HCT116 (cell line): Measurements from ENCODE around the gene LAMB4. TPM values are rescaled to one million over a fixed set of nuclear protein-coding genes. Genes with fewer than 3 reads are reported as not detected.

Source experiments
- ATAC-seq: fragments of 200-7000 bp; cut with Tn5 transposase; 2 replicates; pipeline ENCODE4 v1.9.1; 2020; ENCODE audit warnings: mild to moderate bottlenecking, moderate library complexity
- BruUV-seq: library from RNA; stranded (reverse); fragments of 400-500 nt; replicated peaks from 2 replicates; lab custom pipeline; 2021; lab: Mats Ljungman, UMichigan
- CTCF ChIA-PET: fragments of 300-600 bp; sonication (Branson Sonifier 250); formaldehyde crosslinking; loops from one replicate; lab custom pipeline; 2021; ENCODE audit warnings: antibody characterized with exemption; lab: Charles Lee
- POLR2A ChIA-PET: fragments of 300-600, 350-600 bp; sonication (Branson Sonifier 250); formaldehyde crosslinking; loops from one replicate; lab custom pipeline; 2021; ENCODE audit warnings: antibody characterized with exemption; lab: Charles Lee
- RAD21 ChIA-PET, 2 experiments: fragments of 300-600 bp; sonication (Branson Sonifier 250); formaldehyde crosslinking; loops; one replicate each; lab custom pipeline; 2023; ENCODE audit warnings: low total read pairs in 2 of 2; ENCODE audit not compliant: uncharacterized antibody in 2 of 2, unreplicated experiment in 2 of 2, low non-redundant PET in 1 of 2; lab: Charles Lee
- DNase-seq: peaks from one replicate; pipeline ENCODE4 v3.0.0-alpha.2; 2010; ENCODE audit warnings: low read depth, low spot score
- H2AFZ ChIP-seq: fragments of 200-600 bp; shearing (Covaris generic), sonication (generic); 2 replicates; pipeline ENCODE4 v1.6.1; 2017; ENCODE audit warnings: low read depth, mixed run types, mixed read lengths, antibody characterized with exemption, low read length; ENCODE audit not compliant: poor library complexity, severe bottlenecking
- H3K27ac ChIP-seq: 2 replicates; pipeline ENCODE4 v1.5.1; 2012; ENCODE audit warnings: low read depth, low read length
- H3K27me3 ChIP-seq: fragments of 200-600 bp; sonication (generic); 2 replicates; pipeline ENCODE4 v1.6.1; 2016; ENCODE audit warnings: mixed run types, low read length, mixed read lengths; ENCODE audit not compliant: insufficient read depth
- H3K36me3 ChIP-seq, 2 experiments: fragments of 200-500 bp in 1 of 2; fragments of 200-600 bp in 1 of 2; sonication (Bioruptor generic) in 1 of 2; sonication (generic) in 1 of 2; 2 replicates each; pipeline versions ENCODE4 v1.5.1 to v1.6.1; 2014 to 2016; ENCODE audit warnings: low read length in 2 of 2, inconsistent platforms in 1 of 2, mixed read lengths in 1 of 2, mixed run types in 1 of 2; ENCODE audit not compliant: insufficient read depth in 2 of 2, control insufficient read depth in 1 of 2
- H3K4me1 ChIP-seq, 2 experiments: fragments of 200-600 bp in 1 of 2; sonication (generic) in 1 of 2; 2 replicates each; pipeline versions ENCODE4 v1.5.1 to v1.6.1; 2012 to 2017; ENCODE audit warnings: low read length in 2 of 2, inconsistent platforms in 1 of 2, mild to moderate bottlenecking in 1 of 2, mixed read lengths in 1 of 2, mixed run types in 1 of 2, moderate library complexity in 1 of 2; ENCODE audit not compliant: insufficient read depth in 2 of 2, control insufficient read depth in 1 of 2
- H3K4me2 ChIP-seq: fragments of 200-600 bp; sonication (generic); 2 replicates; pipeline ENCODE4 v1.6.1; 2017; ENCODE audit warnings: mixed run types, low read length, mixed read lengths
- H3K4me3 ChIP-seq, 2 experiments: fragments of 200-600 bp in 1 of 2; sonication (generic) in 1 of 2; replicated peaks in 1 of 2; 2 replicates each; pipeline ENCODE4 v1.5.1; 2011 to 2016; ENCODE audit warnings: low read length in 2 of 2, control low read depth in 1 of 2, low read depth in 1 of 2, mild to moderate bottlenecking in 1 of 2, mixed read lengths in 1 of 2, mixed run types in 1 of 2
- H3K79me2 ChIP-seq: fragments of 200-600 bp; sonication (generic); 2 replicates; pipeline ENCODE4 v1.6.1; 2017; ENCODE audit warnings: mild to moderate bottlenecking, mixed run types, low read length, moderate library complexity, mixed read lengths; ENCODE audit not compliant: insufficient read depth
- H3K9ac ChIP-seq: fragments of 200-600 bp; sonication (generic); 2 replicates; pipeline ENCODE4 v1.6.1; 2016; ENCODE audit warnings: low read length, mixed read lengths
- H3K9me2 ChIP-seq: fragments of 200-600 bp; sonication (generic), shearing (Covaris generic); 2 replicates; pipeline ENCODE4 v1.6.1; 2017; ENCODE audit warnings: mixed run types, mild to moderate bottlenecking, moderate library complexity; ENCODE audit not compliant: insufficient read depth
- H3K9me3 ChIP-seq, 2 experiments: fragments of 200-500 bp in 1 of 2; fragments of 200-600 bp in 1 of 2; sonication (Bioruptor generic) in 1 of 2; sonication (generic) in 1 of 2; 2 replicates each; pipeline ENCODE4 v1.6.1; 2014 to 2017; ENCODE audit warnings: low read length in 2 of 2, mixed read lengths in 2 of 2, inconsistent platforms in 1 of 2, low read depth in 1 of 2, mild to moderate bottlenecking in 1 of 2, mixed run types in 1 of 2, moderate library complexity in 1 of 2; ENCODE audit not compliant: control insufficient read depth in 1 of 2, insufficient read depth in 1 of 2
- H4K20me1 ChIP-seq: fragments of 200-600 bp; sonication (generic), shearing (Covaris generic); 2 replicates; pipeline ENCODE4 v1.6.1; 2017; ENCODE audit warnings: mixed run types, mild to moderate bottlenecking, moderate library complexity; ENCODE audit not compliant: insufficient read depth
- CTCF ChIP-seq, 3 experiments: fragments of 200-600 bp in 1 of 3; sonication (generic) in 1 of 3; IDR thresholded peaks in 2 of 3; conservative IDR thresholded peaks in 1 of 3; 2 replicates each; pipeline ENCODE4 v1.5.1; 2012 to 2017; ENCODE audit warnings: low read depth in 2 of 3, low read length in 2 of 3, antibody characterized with exemption in 1 of 3, borderline replicate concordance in 1 of 3, control low read depth in 1 of 3, mild to moderate bottlenecking in 1 of 3, mixed read lengths in 1 of 3, mixed run types in 1 of 3, moderate library complexity in 1 of 3; ENCODE audit not compliant: insufficient read depth in 1 of 3
- EGR1 ChIP-seq: IDR thresholded peaks from 2 replicates; pipeline ENCODE4 v1.6.1; 2012; ENCODE audit warnings: low read depth
- POLR2A ChIP-seq: IDR thresholded peaks from 2 replicates; pipeline ENCODE4 v1.7.0; 2011; ENCODE audit warnings: borderline replicate concordance; ENCODE audit not compliant: insufficient read depth, insufficient read length; ENCODE audit errors: extremely low read depth
- SIN3A ChIP-seq: IDR thresholded peaks from 2 replicates; pipeline ENCODE4 v1.6.1; 2012; ENCODE audit warnings: low read depth
- intact Hi-C: fragments of 100-400 bp; cut with micrococcal nuclease; formaldehyde crosslinking; loops from 2 replicates; pipeline ENCODE4 v1.10.0; 2022
- total RNA-seq: library from RNA; stranded (reverse); gene quantifications from one replicate; pipeline ENCODE4 v1.2.1, GENCODE V29; 2021; ENCODE audit not compliant: unreplicated experiment

Gene LAMB4
- total RNA-seq, 1 experiment from 2014 or later = not detected

- Histone ChIP-seq H3K79me2 (no peaks in the 10 kb centered on the region), H3K9ac (no peak overlapping the region), H3K27me3 (no peaks in the 10 kb centered on the region), H3K27ac (no peak overlapping the region), H3K4me1 (no peaks in the 10 kb centered on the region), H3K9me3 (no peaks in the 10 kb centered on the region), H3K36me3 (no peaks in the 10 kb centered on the region), H3K4me2 (no peak overlapping the region), H3K4me3 (no peak overlapping the region), H4K20me1 (no peaks in the 10 kb centered on the region), H2AFZ (no peak overlapping the region), H3K9me2 (no peaks in the 10 kb centered on the region)
- no peak for DNase-seq
- BruUV-seq = no TSS peak
- POLR2A ChIA-PET = no interaction called here
- RAD21 ChIA-PET = no interaction called here
- ATAC-seq = no peak
- no peak for TF ChIP-seq POLR2A
- intact Hi-C loops = no loop called here
- CTCF ChIA-PET = no interaction called here
These were observed 2.7 kb downstream of the LAMB4 start for GRCh38 chr7:108127461-108127860.

- Histone ChIP-seq H3K4me2 (no peak overlapping the region), H3K9me3 (no peaks in the 10 kb centered on the region), H3K4me3 (no peak overlapping the region), H3K9ac (no peak overlapping the region), H3K4me1 (no peaks in the 10 kb centered on the region), H3K27ac (no peak overlapping the region), H2AFZ (no peak overlapping the region), H4K20me1 (no peaks in the 10 kb centered on the region), H3K9me2 (no peaks in the 10 kb centered on the region), H3K36me3 (no peaks in the 10 kb centered on the region), H3K79me2 (no peaks in the 10 kb centered on the region), H3K27me3 (no peaks in the 10 kb centered on the region)
- no peak for DNase-seq
- intact Hi-C loops = no loop called here
- POLR2A ChIA-PET = no interaction called here
- no TSS peak for BruUV-seq
- CTCF ChIA-PET = no interaction called here
- TF ChIP-seq EGR1 = no peak
- TF ChIP-seq POLR2A = no peak
- TF ChIP-seq SIN3A = no peak
- no peak for TF ChIP-seq CTCF (IDR thresholded peaks at IDR 0.05 in 2 of 3, conservative IDR thresholded peaks at IDR 0.05 in 1 of 3; ENCODE audit: borderline replicate concordance in 1 of 3, insufficient read depth in 1 of 3, low read depth in 2 of 3, low read length in 2 of 3)
- ATAC-seq = no peak
- RAD21 ChIA-PET = no interaction called here
These were observed 5.3 kb downstream of the LAMB4 start for GRCh38 chr7:108124820-108125219.
